DMS153 treated with DMSO at 0.1 percent for 48 hours (cell line): ENCODE results near the gene ISCA1.

Experiments used
- DNase-seq: peaks from one replicate; lab custom pipeline; 2025; ENCODE audit not compliant: unreplicated experiment; lab: John Stamatoyannopoulos, UW

The ISCA1 gene

GRCh38 chr9:86286278-86286677, 3.9 kb upstream of the ISCA1 start:
- DNase-seq = no peak

- no peak for DNase-seq
These were observed 2.9 kb upstream of the ISCA1 start for GRCh38 chr9:86285261-86285660.

- DNase-seq = peak; percentile 43
These were observed 719 bp upstream of the ISCA1 start for GRCh38 chr9:86282979-86283535.

GRCh38 chr9:86281593-86282076, 703 bp downstream of the ISCA1 start:
- DNase-seq = no peak

- no peak for DNase-seq
These were observed 1.8 kb downstream of the ISCA1 start for GRCh38 chr9:86280580-86280979.

GRCh38 chr9:86279839-86280238, 2.5 kb downstream of the ISCA1 start:
- DNase-seq = no peak

GRCh38 chr9:86277072-86277471, 5.3 kb downstream of the ISCA1 start:
- DNase-seq = no peak

- DNase-seq = no peak
These were observed 6.4 kb downstream of the ISCA1 start for GRCh38 chr9:86275962-86276361.

GRCh38 chr9:86274821-86275643, 7.3 kb downstream of the ISCA1 start:
- DNase-seq = no peak

- DNase-seq = no peak
These were observed 10.1 kb downstream of the ISCA1 start for GRCh38 chr9:86272221-86272620.

GRCh38 chr9:86263876-86264275, 18.5 kb downstream of the ISCA1 start:
- no peak for DNase-seq

GRCh38 chr9:86262492-86262891, 19.8 kb downstream of the ISCA1 start:
- DNase-seq = no peak

GRCh38 chr9:86259557-86259956, 22.8 kb downstream of the ISCA1 start, which contains the start of gene C9orf153:
Gene C9orf153, minus strand, starts transcription at chr9:86259657. Its CDS starts 30,054 bp downstream, at chr9:86229603.
- DNase-seq = no peak

- no peak for DNase-seq
These were observed 24.9 kb downstream of the ISCA1 start for GRCh38 chr9:86257391-86257790.

GRCh38 chr9:86256653-86257052, 25.7 kb downstream of the ISCA1 start:
- DNase-seq = no peak

GRCh38 chr9:86253577-86253976, 28.8 kb downstream of the ISCA1 start:
- no peak for DNase-seq

- no peak for DNase-seq
These were observed 29.5 kb downstream of the ISCA1 start for GRCh38 chr9:86252870-86253269.

GRCh38 chr9:86250123-86250522, 32.2 kb downstream of the ISCA1 start:
- no peak for DNase-seq

GRCh38 chr9:86248746-86249145, 33.6 kb downstream of the ISCA1 start:
- DNase-seq = no peak

- DNase-seq = peak; percentile 34
These were observed 35.6 kb downstream of the ISCA1 start for GRCh38 chr9:86246752-86247161.

- DNase-seq = no peak
These were observed 40.3 kb downstream of the ISCA1 start for GRCh38 chr9:86242071-86242470.

GRCh38 chr9:86241216-86241615, 41.1 kb downstream of the ISCA1 start:
- no peak for DNase-seq
